MG63 (cell line): ENCODE measurements around the gene DNAJC19. TPM values are rescaled to one million over a fixed set of nuclear protein-coding genes. Genes with fewer than 3 reads are reported as not detected.
"Not testable (repeated sequence)": the region's sequence is repeated elsewhere in the genome, so short reads cannot be mapped to it uniquely, and the experiment has no call there.

ENCODE experiments used
- DNase-seq: peaks from one replicate; pipeline ENCODE4 v3.0.0-alpha.2; 2020
- H3K27me3 ChIP-seq: fragments of 250-450 bp; sonication (Bioruptor Pico); 2 replicates; pipeline ENCODE4 v1.5.1; 2020; ENCODE audit warnings: mild to moderate bottlenecking, moderate library complexity
- H3K36me3 ChIP-seq: fragments of 250-450 bp; sonication (Bioruptor Pico); 2 replicates; pipeline ENCODE4 v1.5.1; 2020; ENCODE audit warnings: mild to moderate bottlenecking, moderate library complexity
- H3K4me3 ChIP-seq: fragments of 250-450 bp; sonication (Bioruptor Pico); 2 replicates; pipeline ENCODE4 v1.5.1; 2020; ENCODE audit warnings: mild to moderate bottlenecking, moderate library complexity
- H3K9me3 ChIP-seq: fragments of 250-450 bp; sonication (Bioruptor Pico); 2 replicates; pipeline ENCODE4 v1.5.1; 2020; ENCODE audit warnings: mild to moderate bottlenecking, moderate library complexity
- total RNA-seq: library from RNA; depleted of rRNA; stranded (reverse); fragments of >200 nt; shearing (Covaris generic); gene quantifications from 2 replicates; pipeline ENCODE4 v1.2.3, GENCODE V29; 2014; ENCODE audit warnings: low replicate concordance; rRNA removed

DNAJC19 gene
- 108 and 416 TPM in 2 replicates for total RNA-seq

GRCh38 chr3:180989291-180990163, at the start of gene DNAJC19:
Gene DNAJC19 (minus strand): TSS chr3:180989736. CDS start chr3:180989602, 134 bp downstream.
- Histone ChIP-seq H3K4me3 (peak within 1 kb of the TSS; percentile 88), H3K36me3 (peaks cover 26% of the 10 kb centered on the region)

DNA sequence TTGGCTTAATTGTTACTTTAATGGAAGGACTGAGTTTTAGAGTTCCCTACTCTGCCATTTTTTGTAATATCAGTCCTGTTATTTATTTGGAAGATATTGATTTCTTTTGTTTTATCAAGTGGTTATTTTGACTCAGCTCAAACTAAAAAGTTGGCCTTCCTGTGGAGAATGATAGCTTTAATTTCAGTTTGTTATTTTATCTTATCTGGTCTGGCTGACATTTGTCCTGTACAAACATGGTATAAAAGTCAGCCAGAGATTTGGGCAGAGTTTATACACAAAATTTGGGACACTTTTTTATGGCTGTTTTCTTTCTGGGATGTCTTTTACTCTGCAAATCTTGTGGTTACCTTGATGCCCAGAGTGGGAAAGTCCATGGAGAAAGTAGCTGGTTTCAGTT, 41.4 kb upstream of the DNAJC19 start:
- H3K9me3 ChIP-seq = no peaks in the 10 kb centered on the region
- no peaks in the 10 kb centered on the region for H3K36me3 ChIP-seq
- no peak overlapping the region for H3K4me3 ChIP-seq
- DNase-seq = no peak
- H3K27me3 ChIP-seq = no peaks in the 10 kb centered on the region

More at GRCh38 chr3:180989291-180990163, at the start of gene DNAJC19:
- peak; percentile 98 for DNase-seq
- Histone ChIP-seq H3K27me3 (no peaks in the 10 kb centered on the region), H3K9me3 (no peaks in the 10 kb centered on the region)

- Histone ChIP-seq H3K4me3 (no peak overlapping the region), H3K9me3 (no peaks in the 10 kb centered on the region), H3K36me3 (no peaks in the 10 kb centered on the region), H3K27me3 (no peaks in the 10 kb centered on the region)
- no peak for DNase-seq
These were observed 35.7 kb upstream of the DNAJC19 start for GRCh38 chr3:181025204-181025603.

DNA sequence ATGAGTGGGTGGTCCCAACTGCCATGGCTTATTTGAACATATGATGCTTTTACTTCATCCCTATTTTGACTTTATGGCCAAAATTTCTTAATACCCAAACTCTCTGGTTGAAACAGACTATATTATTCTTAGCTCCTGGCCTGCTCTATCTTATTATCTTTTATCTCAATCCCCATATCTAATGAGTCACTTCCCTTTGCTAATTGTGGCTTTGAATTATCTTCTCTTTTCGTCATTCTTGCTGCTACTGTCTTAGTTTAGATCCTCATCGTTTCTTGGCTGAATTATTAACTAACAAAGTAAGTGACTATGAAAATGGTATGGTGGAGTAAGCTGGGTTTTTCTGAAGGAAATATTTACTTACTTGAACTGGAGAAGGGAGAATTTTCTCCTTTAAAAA, 28.2 kb upstream of the DNAJC19 start:
- Histone ChIP-seq H3K36me3 (no peaks in the 10 kb centered on the region), H3K4me3 (no peak overlapping the region), H3K9me3 (no peaks in the 10 kb centered on the region), H3K27me3 (no peaks in the 10 kb centered on the region)
- no peak for DNase-seq

- DNase-seq = no peak
- Histone ChIP-seq H3K9me3 (no peaks in the 10 kb centered on the region), H3K4me3 (no peak overlapping the region), H3K36me3 (no peaks in the 10 kb centered on the region), H3K27me3 (no peaks in the 10 kb centered on the region)
These were observed 19.7 kb upstream of the DNAJC19 start for GRCh38 chr3:181009225-181009624.

GRCh38 chr3:181008796-181009195, 19.3 kb upstream of the DNAJC19 start:
- Histone ChIP-seq H3K27me3 (no peaks in the 10 kb centered on the region), H3K36me3 (no peaks in the 10 kb centered on the region), H3K4me3 (no peak overlapping the region), H3K9me3 (no peaks in the 10 kb centered on the region)
- no peak for DNase-seq

DNA sequence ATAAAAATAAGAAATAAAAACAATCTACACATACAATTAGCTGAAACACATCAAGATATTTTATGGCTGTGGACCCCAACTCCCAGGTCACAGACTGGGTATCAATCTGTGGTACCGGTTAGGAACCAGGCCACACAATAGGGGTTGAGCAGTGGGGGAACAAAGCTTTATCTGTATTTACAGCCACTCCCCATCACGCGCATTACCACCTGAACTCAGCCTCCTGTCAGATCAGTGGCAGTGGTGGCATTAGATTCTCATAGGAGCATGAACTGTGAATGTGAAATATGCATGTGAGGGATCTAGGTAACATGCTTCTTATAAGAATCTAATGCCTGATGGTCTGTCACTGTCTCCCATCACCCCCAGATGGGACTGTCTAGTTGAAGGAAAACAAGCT, 17.7 kb upstream of the DNAJC19 start:
- no peak overlapping the region for H3K4me3 ChIP-seq
- no peak for DNase-seq
- no peaks in the 10 kb centered on the region; the same call in 1 of the 2 replicates for H3K9me3 ChIP-seq
- H3K27me3 ChIP-seq = no peaks in the 10 kb centered on the region
- H3K36me3 ChIP-seq = no peaks in the 10 kb centered on the region

GRCh38 chr3:181006541-181006940, 17.0 kb upstream of the DNAJC19 start:
- Histone ChIP-seq H3K9me3 (peaks cover 2% of the 10 kb centered on the region), H3K27me3 (no peaks in the 10 kb centered on the region), H3K36me3 (no peaks in the 10 kb centered on the region), H3K4me3 (no peak overlapping the region)
- no peak for DNase-seq

- not testable (repeated sequence) for H3K27me3 ChIP-seq, H3K4me3 ChIP-seq, H3K36me3 ChIP-seq, DNase-seq, H3K9me3 ChIP-seq
These were observed 13.9 kb upstream of the DNAJC19 start for GRCh38 chr3:181003469-181003868.

GRCh38 chr3:181002331-181002730, 12.8 kb upstream of the DNAJC19 start:
- H3K27me3 ChIP-seq, DNase-seq, H3K9me3 ChIP-seq: not testable (repeated sequence)

GRCh38 chr3:180996415-180996932, 6.9 kb upstream of the DNAJC19 start:
- no peak for DNase-seq
- H3K4me3 ChIP-seq = no peak overlapping the region
- H3K9me3 ChIP-seq = no peaks in the 10 kb centered on the region; the same call in 1 of the 2 replicates
- 0 out of 2 replicates have a peak, but pooled peaks cover 2% of the 10 kb centered on the region for H3K27me3 ChIP-seq
- H3K36me3 ChIP-seq = no peaks in the 10 kb centered on the region

More at GRCh38 chr3:181002331-181002730, 12.8 kb upstream of the DNAJC19 start:
- not testable (repeated sequence) for H3K36me3 ChIP-seq, H3K4me3 ChIP-seq

DNA sequence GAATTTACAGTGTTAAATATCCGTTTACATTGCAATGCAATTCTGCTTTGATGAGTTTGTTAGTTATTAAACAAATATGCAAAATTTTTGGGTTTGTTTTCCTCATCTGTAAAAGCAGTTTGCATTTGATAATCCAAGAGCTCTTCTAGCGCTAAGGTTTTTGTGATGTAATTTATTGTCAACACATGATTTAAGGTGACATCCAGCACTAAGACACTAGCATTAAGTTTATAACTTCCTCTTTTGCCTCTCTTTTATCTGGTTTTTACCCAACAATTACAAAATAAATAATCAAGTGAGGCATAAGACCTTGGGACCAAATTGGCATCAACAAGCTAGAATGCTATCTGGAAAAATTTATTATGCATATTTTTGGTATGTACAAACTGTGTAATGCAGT, 969 bp upstream of the DNAJC19 start:
- Histone ChIP-seq H3K9me3 (no peaks in the 10 kb centered on the region), H3K36me3 (peaks cover 23% of the 10 kb centered on the region), H3K4me3 (peak overlapping the region; percentile 88), H3K27me3 (no peaks in the 10 kb centered on the region)
- DNase-seq = no peak

- DNase-seq = no peak
- peaks cover 40% of the 10 kb centered on the region for H3K36me3 ChIP-seq
- H3K4me3 ChIP-seq = no peak overlapping the region
- no peaks in the 10 kb centered on the region for H3K9me3 ChIP-seq
- no peaks in the 10 kb centered on the region for H3K27me3 ChIP-seq
These were observed 2.2 kb downstream of the DNAJC19 start for GRCh38 chr3:180987344-180987743.

GRCh38 chr3:180986366-180986765, 3.2 kb downstream of the DNAJC19 start:
- H3K9me3 ChIP-seq, H3K27me3 ChIP-seq, H3K4me3 ChIP-seq: not testable (repeated sequence)
- peaks cover 44% of the 10 kb centered on the region for H3K36me3 ChIP-seq
- peak; percentile 34 for DNase-seq

GRCh38 chr3:180983136-180983535, 6.4 kb downstream of the DNAJC19 start:
- H3K36me3 ChIP-seq = peaks cover 68% of the 10 kb centered on the region
- no peaks in the 10 kb centered on the region for H3K9me3 ChIP-seq
- H3K27me3 ChIP-seq = no peaks in the 10 kb centered on the region
- H3K4me3 ChIP-seq = no peak overlapping the region
- no peak for DNase-seq

GRCh38 chr3:180981912-180982311, 7.6 kb downstream of the DNAJC19 start:
- peaks cover 67% of the 10 kb centered on the region for H3K36me3 ChIP-seq
- DNase-seq = no peak
- H3K4me3 ChIP-seq = no peak overlapping the region
- H3K9me3 ChIP-seq = no peaks in the 10 kb centered on the region
- H3K27me3 ChIP-seq = no peaks in the 10 kb centered on the region

DNA sequence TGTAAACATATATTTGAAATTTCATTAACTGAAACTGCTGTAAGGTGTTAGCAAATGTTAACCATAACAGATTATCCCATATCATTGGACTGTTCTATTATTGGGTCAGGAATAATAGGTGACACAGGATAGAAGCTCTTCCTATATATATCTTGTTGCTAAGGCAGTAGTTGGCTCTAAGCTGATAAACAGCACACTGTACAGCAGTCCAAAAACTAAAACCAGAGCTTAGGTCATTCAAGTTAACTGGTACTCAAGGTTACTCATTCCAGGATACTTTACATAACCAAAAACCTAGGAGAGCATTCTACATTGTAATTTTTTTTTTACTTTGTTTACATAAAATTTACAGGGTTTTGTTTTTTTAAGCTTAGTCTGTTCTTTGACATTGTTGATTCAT, 8.9 kb downstream of the DNAJC19 start:
- no peak for DNase-seq
- Histone ChIP-seq H3K4me3 (no peak overlapping the region), H3K27me3 (no peaks in the 10 kb centered on the region), H3K36me3 (peaks cover 62% of the 10 kb centered on the region), H3K9me3 (no peaks in the 10 kb centered on the region)

DNA sequence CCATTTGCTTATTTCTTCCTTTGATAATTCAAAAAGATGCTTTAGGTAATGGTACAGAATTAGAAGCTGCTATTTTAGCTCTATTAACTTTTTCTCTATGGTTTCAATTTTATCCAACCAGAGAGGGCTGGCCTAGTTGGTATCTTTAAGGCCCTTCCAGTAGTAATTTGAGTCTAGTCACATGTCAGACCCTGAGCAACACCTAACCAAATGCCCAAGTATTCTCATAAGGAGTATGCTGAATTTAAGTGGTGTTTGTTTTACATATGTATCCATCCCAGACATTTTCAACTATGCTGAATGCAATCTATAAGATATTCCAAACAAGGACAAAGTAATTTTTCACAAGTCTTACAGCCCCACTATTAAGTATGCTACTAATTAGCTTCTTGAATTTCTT, 9.6 kb downstream of the DNAJC19 start:
- no peak for DNase-seq
- peaks cover 61% of the 10 kb centered on the region for H3K36me3 ChIP-seq
- H3K4me3 ChIP-seq = no peak overlapping the region
- H3K9me3 ChIP-seq = no peaks in the 10 kb centered on the region
- H3K27me3 ChIP-seq = no peaks in the 10 kb centered on the region
